Brain microvascular endothelial cell (primary cell): ENCODE measurements around the gene SMIM11.

Experiments
- DNase-seq: peaks from one replicate; pipeline ENCODE4 v3.0.0-alpha.2; 2020
- H3K27ac ChIP-seq: fragments of 250-450 bp; sonication (Bioruptor Pico); 2 replicates; pipeline ENCODE4 v1.5.1; 2020; ENCODE audit warnings: mild to moderate bottlenecking, moderate library complexity
- H3K27me3 ChIP-seq: fragments of 250-450 bp; sonication (Bioruptor Pico); replicated peaks from 2 replicates; pipeline ENCODE4 v1.5.1; 2020; ENCODE audit warnings: mild to moderate bottlenecking
- H3K36me3 ChIP-seq: fragments of 250-450 bp; sonication (Bioruptor Pico); replicated peaks from 2 replicates; pipeline ENCODE4 v1.5.1; 2020; ENCODE audit warnings: mild to moderate bottlenecking
- H3K4me3 ChIP-seq: 2 replicates; pipeline ENCODE4 v1.5.1; 2011; ENCODE audit warnings: low read depth, mild to moderate bottlenecking, control low read depth, low read length, moderate library complexity
- in situ Hi-C: cut with HindIII; loops from 2 replicates; pipeline ENCODE4 v1.10.0; 2017; ENCODE audit warnings: low sequenced_read_pairs, low pct_ligation_motif_present
- TF ChIP-seq, protein P1 (sequence below): IDR thresholded peaks from 2 replicates; pipeline ENCODE4 v1.5.1; 2011; ENCODE audit warnings: low read depth, mild to moderate bottlenecking, moderate library complexity, low read length, control low read depth, inconsistent platforms; ENCODE audit errors: missing control alignments

Gene SMIM11

DNA sequence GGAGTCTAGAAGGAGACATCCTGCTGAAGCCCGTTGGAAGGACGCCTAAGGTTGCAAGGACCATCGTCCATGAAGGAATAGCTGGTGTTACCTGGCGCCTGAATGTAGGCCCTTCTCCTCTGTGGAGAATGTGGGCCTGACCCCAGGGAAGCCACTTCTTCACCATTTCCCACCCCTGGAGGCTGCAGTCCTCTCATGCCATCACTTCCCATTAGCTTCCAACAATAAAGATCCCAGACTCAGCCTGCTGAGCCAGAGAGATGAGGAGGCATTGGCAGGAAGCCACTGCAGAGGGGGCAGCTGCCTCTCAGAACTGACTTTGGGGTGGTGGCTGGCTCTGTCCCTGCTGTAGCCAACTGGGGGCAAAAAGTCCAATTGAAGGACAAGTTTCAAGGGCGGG, 32.8 kb upstream of the SMIM11 start:
- H3K27me3 ChIP-seq, result no peaks in the 10 kb centered on the region
- TF ChIP-seq, protein P1, sequence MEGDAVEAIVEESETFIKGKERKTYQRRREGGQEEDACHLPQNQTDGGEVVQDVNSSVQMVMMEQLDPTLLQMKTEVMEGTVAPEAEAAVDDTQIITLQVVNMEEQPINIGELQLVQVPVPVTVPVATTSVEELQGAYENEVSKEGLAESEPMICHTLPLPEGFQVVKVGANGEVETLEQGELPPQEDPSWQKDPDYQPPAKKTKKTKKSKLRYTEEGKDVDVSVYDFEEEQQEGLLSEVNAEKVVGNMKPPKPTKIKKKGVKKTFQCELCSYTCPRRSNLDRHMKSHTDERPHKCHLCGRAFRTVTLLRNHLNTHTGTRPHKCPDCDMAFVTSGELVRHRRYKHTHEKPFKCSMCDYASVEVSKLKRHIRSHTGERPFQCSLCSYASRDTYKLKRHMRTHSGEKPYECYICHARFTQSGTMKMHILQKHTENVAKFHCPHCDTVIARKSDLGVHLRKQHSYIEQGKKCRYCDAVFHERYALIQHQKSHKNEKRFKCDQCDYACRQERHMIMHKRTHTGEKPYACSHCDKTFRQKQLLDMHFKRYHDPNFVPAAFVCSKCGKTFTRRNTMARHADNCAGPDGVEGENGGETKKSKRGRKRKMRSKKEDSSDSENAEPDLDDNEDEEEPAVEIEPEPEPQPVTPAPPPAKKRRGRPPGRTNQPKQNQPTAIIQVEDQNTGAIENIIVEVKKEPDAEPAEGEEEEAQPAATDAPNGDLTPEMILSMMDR, result no peak
- no peak overlapping the region for H3K4me3 ChIP-seq
- no peaks in the 10 kb centered on the region for H3K36me3 ChIP-seq
- no peak overlapping the region for H3K27ac ChIP-seq
- in situ Hi-C loops, result no loop called here
- no peak for DNase-seq

DNA sequence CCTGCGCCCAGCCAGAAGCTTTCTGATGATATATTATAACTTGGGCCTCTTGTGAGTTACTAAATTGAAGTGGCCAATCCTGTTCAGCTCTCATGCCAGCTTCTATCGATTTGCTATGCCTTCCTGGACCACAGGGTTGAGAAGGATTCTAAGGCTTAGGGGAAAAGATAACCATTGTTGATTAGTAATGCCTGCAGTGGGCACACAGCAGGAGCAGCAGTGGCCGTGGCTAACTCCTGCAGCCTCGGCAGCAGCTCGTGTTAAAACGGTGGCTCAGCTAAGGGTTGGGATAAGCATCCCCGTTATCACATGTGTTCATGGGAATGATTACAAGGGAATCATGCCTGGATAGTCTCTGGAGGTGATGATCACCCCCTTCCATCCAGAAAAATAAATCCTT, 32.0 kb upstream of the SMIM11 start:
- in situ Hi-C loops, result no loop called here
- Histone ChIP-seq H3K36me3 (no peaks in the 10 kb centered on the region), H3K4me3 (no peak overlapping the region), H3K27ac (no peak overlapping the region), H3K27me3 (no peaks in the 10 kb centered on the region)
- DNase-seq, result no peak
- TF ChIP-seq, protein P1, result no peak

DNA sequence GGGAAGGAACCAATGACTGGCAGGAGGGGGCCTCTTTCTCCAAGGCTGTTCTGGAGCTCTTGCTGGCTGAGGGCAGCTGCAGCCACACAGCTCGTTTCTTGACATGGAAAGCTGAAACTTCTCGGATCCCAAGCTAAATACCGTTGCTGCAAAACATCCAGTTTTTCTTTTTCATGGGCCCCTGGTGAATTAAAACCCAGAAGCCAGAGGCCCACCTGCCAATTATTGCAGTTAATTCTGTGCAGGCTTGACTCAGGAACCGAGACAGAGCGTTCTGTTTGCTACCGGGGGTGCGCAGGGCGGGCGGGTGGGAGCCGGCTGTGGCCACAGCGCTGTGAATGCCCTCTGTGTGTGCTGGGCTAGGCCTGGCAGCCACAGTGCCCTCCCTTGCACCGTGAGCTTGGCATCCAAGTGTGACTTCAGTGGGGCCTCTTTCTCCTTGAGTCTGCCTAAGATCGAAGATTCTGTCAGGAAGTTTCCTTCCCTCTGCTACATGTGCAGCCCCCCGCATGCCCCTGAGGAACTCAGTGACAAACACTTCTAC, 31.4 kb upstream of the SMIM11 start:
- H3K27ac ChIP-seq, result no peak overlapping the region
- no peak for DNase-seq
- in situ Hi-C loops, result no loop called here
- H3K4me3 ChIP-seq, result no peak overlapping the region
- TF ChIP-seq, protein P1, result no peak
- no peaks in the 10 kb centered on the region for H3K27me3 ChIP-seq
- H3K36me3 ChIP-seq, result no peaks in the 10 kb centered on the region

DNA sequence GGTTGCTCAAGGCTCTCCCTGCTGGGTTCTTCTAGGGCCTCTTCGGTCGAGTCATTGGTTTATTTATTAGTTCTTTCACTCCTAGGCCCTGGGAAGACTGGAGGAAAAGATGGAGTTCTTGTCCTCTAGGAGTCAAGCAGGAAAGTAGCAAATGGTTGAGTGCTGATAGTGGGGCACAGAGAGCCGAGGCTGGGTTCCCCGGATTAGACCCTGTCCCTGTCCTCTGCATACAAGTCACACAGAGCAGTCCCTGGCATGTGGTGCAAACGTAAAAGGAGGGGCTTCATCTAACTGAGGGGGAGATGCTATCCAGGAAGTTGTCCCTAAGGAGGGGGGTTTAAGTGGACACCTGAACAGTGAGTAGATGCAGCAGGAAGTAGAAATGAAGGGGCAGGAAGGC, 30.7 kb upstream of the SMIM11 start:
- no peak for DNase-seq
- Histone ChIP-seq H3K36me3 (no peaks in the 10 kb centered on the region), H3K27ac (no peak overlapping the region), H3K4me3 (no peak overlapping the region), H3K27me3 (no peaks in the 10 kb centered on the region)
- TF ChIP-seq, protein P1, result no peak
- in situ Hi-C loops, result no loop called here

DNA sequence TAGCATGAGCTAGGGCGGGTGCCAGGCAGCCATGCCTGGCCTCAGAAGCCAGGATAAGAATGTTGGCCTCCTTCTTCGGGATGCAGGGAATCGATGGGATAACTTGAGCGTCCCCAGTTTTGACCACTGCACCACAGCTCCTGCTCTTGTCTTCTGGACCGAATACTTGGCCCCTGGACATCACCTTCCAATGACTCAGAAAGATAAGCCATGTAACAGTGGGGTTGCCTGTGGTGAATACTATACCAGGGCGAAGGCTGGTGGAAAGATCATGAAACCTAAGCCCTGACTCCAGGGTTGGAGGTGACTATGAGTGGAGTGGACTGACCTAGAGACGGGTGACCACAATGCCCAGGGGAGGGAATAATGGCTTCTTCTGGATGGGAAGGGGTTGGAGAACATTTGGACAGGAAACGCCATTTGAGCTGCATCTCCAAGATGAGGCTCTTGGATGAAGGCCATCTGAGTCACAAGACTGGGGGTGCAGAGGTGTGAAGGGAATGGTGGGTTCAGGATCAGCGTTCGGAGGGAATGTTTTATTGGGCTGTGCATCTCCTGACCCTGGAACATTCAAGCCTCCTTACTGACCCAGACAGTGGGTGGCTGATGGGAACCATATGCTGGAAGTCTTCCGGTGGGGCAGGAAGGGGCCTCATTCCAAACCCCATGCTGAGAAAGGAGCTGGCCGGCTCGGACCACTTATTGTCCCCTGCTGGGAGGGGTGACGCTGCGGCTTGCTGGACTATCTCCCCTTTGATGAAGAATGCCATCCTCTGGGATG, 30.0 kb upstream of the SMIM11 start:
- Histone ChIP-seq H3K4me3 (no peak overlapping the region), H3K36me3 (no peaks in the 10 kb centered on the region), H3K27ac (no peak overlapping the region), H3K27me3 (no peaks in the 10 kb centered on the region)
- in situ Hi-C loops, result no loop called here
- TF ChIP-seq, protein P1, result no peak
- DNase-seq, result peak; percentile 22
